Sigmoid colon (tissue), 7 donors: ENCODE data around the gene C1orf52. TPM values are rescaled to one million over a fixed set of nuclear protein-coding genes. Genes with fewer than 3 reads are reported as not detected.

Source experiments
- DNase-seq: peaks from one replicate; pipeline ENCODE4 v3.0.0-alpha.2; 2019
- H3K27ac ChIP-seq, 4 donors: fragments of 200-600 bp; sonication (generic); one replicate each; pipeline ENCODE4 v1.5.1; 2016 to 2019; ENCODE audit warnings: mild to moderate bottlenecking in 1 of 4
- H3K27me3 ChIP-seq, 3 donors: fragments of 200-600 bp; sonication (generic); one replicate each; pipeline ENCODE4 v1.5.1; 2019; ENCODE audit warnings: mild to moderate bottlenecking in 1 of 3
- H3K36me3 ChIP-seq, 4 donors: fragments of 200-600 bp; sonication (generic); one replicate each; pipeline ENCODE4 v1.5.1; 2016 to 2019
- H3K4me1 ChIP-seq, 4 donors: fragments of 200-600 bp; sonication (generic); one replicate each; pipeline ENCODE4 v1.5.1; 2017 to 2019
- H3K4me3 ChIP-seq, 4 donors: fragments of 200-600 bp; sonication (generic); one replicate each; pipeline ENCODE4 v1.5.1; 2017 to 2019; ENCODE audit warnings: mild to moderate bottlenecking in 2 of 4, moderate library complexity in 1 of 4
- H3K9me3 ChIP-seq, 4 donors: fragments of 200-600 bp in 3 of 4; sonication (generic) in 3 of 4; one replicate each; pipeline versions ENCODE4 v1.5.1 to v1.6.1; 2013 to 2019
- EP300 ChIP-seq, 4 donors: sonication (generic); formaldehyde crosslinking; IDR thresholded peaks; one replicate each; pipeline ENCODE4 v1.6.1; 2017; ENCODE audit warnings: antibody characterized with exemption in 4 of 4
- POLR2A ChIP-seq, 2 donors: fragments of 450-650 bp; IDR thresholded peaks; one replicate each; pipeline ENCODE4 v1.6.1; 2016; ENCODE audit warnings: antibody characterized with exemption in 2 of 2, mild to moderate bottlenecking in 2 of 2, moderate library complexity in 2 of 2
- POLR2AphosphoS5 ChIP-seq, 4 donors: sonication (generic); formaldehyde crosslinking; IDR thresholded peaks; one replicate each; pipeline ENCODE4 v1.6.1; 2017; ENCODE audit warnings: antibody characterized with exemption in 4 of 4
- WGBS, 2 donors: extraction: QIAGEN DNeasy Blood & Tissue Kit; methylation state at CpG; one replicate each; pipeline ENCODE4 v1.1.7; 2013; 5-methylcytosine and 5-hydroxymethylcytosine counted together
- intact Hi-C: fragments of 100-400 bp; cut with DNase I; formaldehyde crosslinking; loops from one replicate; pipeline ENCODE4 v1.15.1; 2023
- polyA plus RNA-seq, 3 donors: library from polyadenylated mRNA; stranded (reverse); fragments of 200-250 nt; gene quantifications; one replicate each; pipeline ENCODE4 v1.2.3, GENCODE V29; 2013
- total RNA-seq, 4 donors: library from RNA; depleted of rRNA; stranded (reverse); fragments of >200 nt; gene quantifications; one replicate each; pipeline ENCODE4 v1.1.0, GENCODE V29; 2016
- TF ChIP-seq, protein P1 (sequence below), 4 experiments: fragments of 450-650 bp in 3 of 4; fragments of 200-600 bp in 1 of 4; IDR thresholded peaks; one replicate each; pipeline ENCODE4 v1.5.1; 2016 to 2019; ENCODE audit warnings: antibody characterized with exemption in 4 of 4, mild to moderate bottlenecking in 3 of 4, moderate library complexity in 2 of 4
- donor health status: healthy with polysubstance abuse.
- donor health status: Bipolar disorder and iron deficiency.
- donor health status: healthy.

C1orf52 gene
- total and polyA plus RNA-seq, 7 donors = 8.9 to 31.1 (median 18.5) TPM

DNA sequence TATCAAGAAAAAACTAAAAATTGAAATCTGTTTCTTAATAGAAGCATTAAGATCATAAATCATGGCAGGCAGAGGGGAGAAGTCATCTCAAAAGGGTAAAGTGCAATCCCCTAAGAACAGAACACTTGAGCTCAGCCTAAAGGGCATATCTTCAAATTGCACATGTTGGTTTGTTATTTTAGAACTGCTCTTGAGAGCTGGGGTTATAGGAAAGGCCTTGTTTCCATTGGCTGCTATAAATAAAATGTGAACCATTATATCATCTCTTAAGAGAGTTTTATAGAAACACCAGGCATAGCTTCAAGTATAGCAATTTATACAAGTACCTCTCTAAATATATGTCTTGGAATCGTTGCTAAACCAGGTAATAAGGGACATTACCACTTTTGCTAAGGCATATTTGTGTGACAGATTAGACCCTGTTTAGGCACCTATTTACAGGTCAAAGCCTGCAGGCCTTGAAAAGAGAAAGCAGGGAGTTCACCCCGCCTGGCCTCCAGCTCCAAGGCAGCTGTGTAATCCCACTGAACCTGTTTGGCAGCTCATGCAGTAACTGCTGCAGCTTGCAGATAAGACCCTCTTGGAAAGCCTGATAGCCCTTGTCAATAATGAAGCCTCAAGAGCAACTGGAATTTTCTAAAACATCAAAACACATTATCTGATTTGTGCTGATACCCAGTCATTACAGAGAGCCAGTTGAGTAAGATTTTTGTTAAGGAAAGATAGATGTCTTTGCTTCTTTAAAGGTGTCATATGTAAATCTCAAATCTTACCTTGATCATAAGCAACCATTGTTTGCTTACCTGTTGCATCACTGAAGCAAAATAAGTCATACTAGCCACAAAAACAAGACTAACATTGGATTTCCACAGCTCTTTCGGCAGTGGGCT, 34.5 kb downstream of the C1orf52 start:
- intact Hi-C loops = no loop called here
- no peak for DNase-seq
- no peaks in the 10 kb centered on the region for H3K27me3 ChIP-seq
- no peak for TF ChIP-seq POLR2AphosphoS5 (IDR thresholded peaks at IDR 0.05)
- no peaks in the 10 kb centered on the region for H3K9me3 ChIP-seq
- peaks cover 3 to 83% (median 64%) of the 10 kb centered on the region in 4 donors for H3K4me1 ChIP-seq
- 13 to 58% methylated on average over 3 of the region's 3 CpGs for WGBS, 2 donors
- H3K36me3 ChIP-seq = no peaks in the 10 kb centered on the region
- peak overlapping the region; percentile 73 to 85 (median 80) for H3K27ac ChIP-seq
- H3K4me3 ChIP-seq = no peak overlapping the region

DNA sequence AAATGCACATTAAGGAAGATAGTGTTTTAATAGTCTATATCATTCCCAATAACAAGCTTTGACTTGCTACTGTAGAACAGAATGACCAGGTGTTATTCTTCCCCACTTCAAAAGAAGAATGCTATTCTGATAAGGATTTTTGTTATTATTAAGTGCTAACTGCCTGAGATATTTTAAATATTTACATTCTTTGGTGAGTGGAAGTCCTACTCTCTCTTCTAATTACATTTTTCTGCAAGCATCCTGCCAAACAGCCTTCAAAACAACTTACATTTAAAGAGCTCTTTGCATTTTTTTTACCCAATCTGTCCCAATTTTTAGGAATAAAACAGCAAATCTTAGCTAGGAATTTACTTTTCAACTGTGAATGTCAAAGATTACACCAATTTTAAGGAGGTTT, 35.2 kb downstream of the C1orf52 start:
- TF ChIP-seq POLR2AphosphoS5 (IDR thresholded peaks at IDR 0.05) (no peak), POLR2A (IDR thresholded peaks at IDR 0.05) (no peak), EP300 (IDR thresholded peaks at IDR 0.05) (no peak)
- intact Hi-C loops = no loop called here
- peaks cover 3 to 86% (median 67%) of the 10 kb centered on the region in 4 donors for H3K4me1 ChIP-seq
- H3K27me3 ChIP-seq = no peaks in the 10 kb centered on the region
- H3K36me3 ChIP-seq = no peaks in the 10 kb centered on the region
- H3K4me3 ChIP-seq = no peak overlapping the region
- no peak for DNase-seq
- no peaks in the 10 kb centered on the region for H3K9me3 ChIP-seq
- H3K27ac ChIP-seq = peak overlapping the region; percentile 73 to 85 (median 80)

DNA sequence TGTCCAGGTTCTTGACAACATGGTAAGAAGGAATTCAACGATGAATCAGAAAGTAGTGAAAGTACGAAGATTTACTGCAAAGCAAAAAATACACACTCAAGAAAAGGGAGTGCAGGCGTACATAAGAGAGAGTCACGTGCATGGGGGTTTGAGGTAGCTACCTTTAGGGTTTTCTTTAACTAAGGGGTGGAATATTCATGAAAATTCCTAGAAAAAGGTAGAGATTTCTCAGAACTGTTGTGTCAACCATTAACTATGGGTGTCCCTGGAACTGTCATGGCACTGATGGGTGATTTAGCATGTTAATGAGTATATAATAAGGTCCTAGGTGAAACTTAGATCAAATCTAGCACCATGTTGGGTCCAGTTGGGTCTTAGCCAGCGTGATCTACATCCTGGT, 36.1 kb downstream of the C1orf52 start:
- Histone ChIP-seq H3K36me3 (no peaks in the 10 kb centered on the region), H3K4me1 (peaks cover 3 to 82% (median 68%) of the 10 kb centered on the region in 4 donors), H3K27ac (peak overlapping the region; percentile 73 to 85 (median 80)), H3K27me3 (no peaks in the 10 kb centered on the region), H3K4me3 (no peak overlapping the region), H3K9me3 (no peaks in the 10 kb centered on the region)
- DNase-seq = no peak
- WGBS, 2 donors = 75 to 82% methylated on average over 5 of the region's 5 CpGs
- TF ChIP-seq POLR2AphosphoS5 (IDR thresholded peaks at IDR 0.05) (no peak), EP300 (IDR thresholded peaks at IDR 0.05) (no peak), POLR2A (IDR thresholded peaks at IDR 0.05) (no peak)
- TF ChIP-seq, protein P1, sequence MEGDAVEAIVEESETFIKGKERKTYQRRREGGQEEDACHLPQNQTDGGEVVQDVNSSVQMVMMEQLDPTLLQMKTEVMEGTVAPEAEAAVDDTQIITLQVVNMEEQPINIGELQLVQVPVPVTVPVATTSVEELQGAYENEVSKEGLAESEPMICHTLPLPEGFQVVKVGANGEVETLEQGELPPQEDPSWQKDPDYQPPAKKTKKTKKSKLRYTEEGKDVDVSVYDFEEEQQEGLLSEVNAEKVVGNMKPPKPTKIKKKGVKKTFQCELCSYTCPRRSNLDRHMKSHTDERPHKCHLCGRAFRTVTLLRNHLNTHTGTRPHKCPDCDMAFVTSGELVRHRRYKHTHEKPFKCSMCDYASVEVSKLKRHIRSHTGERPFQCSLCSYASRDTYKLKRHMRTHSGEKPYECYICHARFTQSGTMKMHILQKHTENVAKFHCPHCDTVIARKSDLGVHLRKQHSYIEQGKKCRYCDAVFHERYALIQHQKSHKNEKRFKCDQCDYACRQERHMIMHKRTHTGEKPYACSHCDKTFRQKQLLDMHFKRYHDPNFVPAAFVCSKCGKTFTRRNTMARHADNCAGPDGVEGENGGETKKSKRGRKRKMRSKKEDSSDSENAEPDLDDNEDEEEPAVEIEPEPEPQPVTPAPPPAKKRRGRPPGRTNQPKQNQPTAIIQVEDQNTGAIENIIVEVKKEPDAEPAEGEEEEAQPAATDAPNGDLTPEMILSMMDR (IDR thresholded peaks at IDR 0.05) = no peak
- intact Hi-C loops = no loop called here

DNA sequence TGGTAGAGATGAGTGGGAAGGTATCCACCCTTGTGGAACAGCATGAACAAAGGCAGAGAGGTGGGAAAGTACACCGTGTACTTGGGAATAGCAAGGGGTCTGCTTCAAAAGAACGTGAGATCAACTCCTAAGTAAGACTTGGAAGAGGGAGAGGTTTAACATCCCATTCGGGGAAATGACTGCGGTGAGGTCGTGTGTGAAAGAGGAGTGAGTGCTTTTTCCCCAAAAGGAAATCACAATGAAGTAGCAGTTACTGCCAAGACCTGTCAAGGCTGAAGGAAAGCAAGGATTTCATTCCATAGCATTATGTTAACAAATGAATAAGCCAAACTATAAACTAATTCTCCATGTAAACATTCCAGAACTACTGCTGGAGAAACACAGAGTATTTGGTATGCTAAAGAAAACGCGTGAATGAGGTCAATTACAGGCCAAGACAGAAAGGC, 38.7 kb downstream of the C1orf52 start:
- Histone ChIP-seq H3K4me3 (no peak overlapping the region), H3K27me3 (no peaks in the 10 kb centered on the region), H3K9me3 (no peaks in the 10 kb centered on the region), H3K27ac (peak overlapping the region; percentile 73 to 85 (median 78)), H3K36me3 (no peaks in the 10 kb centered on the region), H3K4me1 (peaks cover 0 to 71% (median 65%) of the 10 kb centered on the region in 4 donors)
- intact Hi-C loops = no loop called here
- TF ChIP-seq EP300 (IDR thresholded peaks at IDR 0.05) = peak in 1 of 4 donors; percentile 86
- TF ChIP-seq POLR2AphosphoS5 (IDR thresholded peaks at IDR 0.05) = peak in 3 of 4 donors; percentile 18 to 73 (median 49)
- TF ChIP-seq, protein P1 (IDR thresholded peaks at IDR 0.05) = no peak
- DNase-seq = no peak
- 63 to 67% methylated on average over 7 of the region's 7 CpGs for WGBS, 2 donors

DNA sequence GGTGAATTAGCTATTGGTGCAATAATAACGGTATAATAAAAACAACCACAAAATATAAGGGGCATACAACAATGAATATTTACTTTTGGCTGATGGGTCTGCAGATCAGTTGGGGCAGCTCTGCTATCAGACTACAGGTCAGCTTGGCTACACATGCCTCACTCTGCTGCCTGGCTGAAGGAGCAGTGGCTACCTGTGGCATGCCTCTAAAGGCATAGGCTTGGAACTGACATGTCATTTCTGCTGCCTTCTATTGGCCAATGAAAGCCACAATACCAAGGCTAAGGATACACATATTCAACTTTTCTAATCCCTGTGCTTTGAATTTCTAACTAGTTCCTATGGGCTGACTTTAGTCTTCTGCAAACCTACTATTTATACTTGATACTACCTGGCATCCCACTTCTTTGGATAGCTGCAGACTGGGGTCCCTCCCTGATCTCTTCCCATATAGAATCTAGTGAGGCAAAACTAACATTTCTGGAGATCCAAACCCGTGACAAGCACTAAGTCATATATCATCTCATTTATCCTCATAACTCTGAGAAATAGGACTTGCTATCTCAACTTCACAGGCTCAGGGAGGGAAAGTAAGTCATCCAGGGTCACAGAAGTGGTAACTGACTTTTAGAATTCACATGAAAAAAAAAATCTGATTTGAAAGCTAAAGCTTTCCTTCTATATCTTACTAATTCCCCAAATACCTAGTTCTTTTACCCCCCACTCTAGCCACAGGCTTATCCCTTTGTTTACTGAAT, 39.4 kb downstream of the C1orf52 start:
- Histone ChIP-seq H3K27me3 (no peaks in the 10 kb centered on the region), H3K36me3 (no peaks in the 10 kb centered on the region), H3K4me1 (peaks cover 0 to 65% (median 60%) of the 10 kb centered on the region in 4 donors), H3K27ac (peak overlapping the region; percentile 73 to 85 (median 78)), H3K9me3 (no peaks in the 10 kb centered on the region), H3K4me3 (no peak overlapping the region)
- DNase-seq = no peak
- WGBS, 2 donors = 85 to 89% methylated on average over 2 of the region's 2 CpGs
- TF ChIP-seq, protein P1 (IDR thresholded peaks at IDR 0.05) = no peak
- TF ChIP-seq POLR2AphosphoS5 (IDR thresholded peaks at IDR 0.05) (no peak), EP300 (IDR thresholded peaks at IDR 0.05) (no peak), POLR2A (IDR thresholded peaks at IDR 0.05) (no peak)
- intact Hi-C loops = no loop called here
